ENCODE results near the gene AAK1.
"Not testable (repeated sequence)": the region's sequence is repeated elsewhere in the genome, so short reads cannot be mapped to it uniquely, and the experiment has no call there.

Gene AAK1

DNA sequence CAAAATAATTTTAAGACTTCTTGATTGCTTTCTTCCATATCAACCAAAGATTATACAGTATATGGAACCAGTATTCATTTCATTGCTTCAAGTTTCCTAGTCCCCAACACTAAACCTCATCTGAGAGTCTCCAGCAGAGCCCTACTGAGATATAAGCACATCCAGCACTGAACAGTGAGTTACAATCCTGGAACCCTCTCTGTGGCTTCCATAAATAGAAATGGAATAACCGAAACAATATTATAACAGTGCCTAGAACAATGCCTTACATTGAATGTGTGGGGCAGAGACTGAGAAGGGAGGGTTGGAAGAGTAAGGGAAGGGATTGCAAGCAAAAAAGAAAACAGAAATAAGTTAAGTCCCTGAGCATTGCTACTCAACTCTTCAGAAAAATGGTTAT, 18.9 kb downstream of the AAK1 start:
- no peak for DNase-seq (ENCODE audit: low spot score)

GRCh38 chr2:69624131-69624530, 19.4 kb downstream of the AAK1 start:
- DNase-seq (ENCODE audit: low spot score) = no peak

- DNase-seq (ENCODE audit: low spot score) = no peak
These were observed 20.3 kb downstream of the AAK1 start for GRCh38 chr2:69623236-69623635.

DNA sequence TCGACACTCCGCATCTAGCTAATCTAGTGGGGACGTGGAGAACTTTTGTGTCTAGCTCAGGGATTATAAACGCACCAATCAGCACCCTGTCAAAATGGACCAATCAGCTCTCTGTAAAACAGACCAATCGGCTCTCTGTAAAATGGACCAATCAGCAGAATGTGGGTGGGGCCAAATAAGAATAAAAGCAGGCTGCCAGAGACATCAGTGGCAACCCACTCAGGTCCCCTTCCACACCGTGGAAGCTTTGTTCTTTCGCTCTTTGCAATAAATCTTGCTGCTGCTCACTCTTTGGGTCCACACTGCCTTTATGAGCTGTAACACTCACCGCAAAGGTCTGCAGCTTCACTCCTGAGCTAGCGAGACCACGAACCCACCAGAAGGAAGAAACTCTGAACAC, 20.7 kb downstream of the AAK1 start:
- DNase-seq (ENCODE audit: low spot score) = not testable (repeated sequence)

DNA sequence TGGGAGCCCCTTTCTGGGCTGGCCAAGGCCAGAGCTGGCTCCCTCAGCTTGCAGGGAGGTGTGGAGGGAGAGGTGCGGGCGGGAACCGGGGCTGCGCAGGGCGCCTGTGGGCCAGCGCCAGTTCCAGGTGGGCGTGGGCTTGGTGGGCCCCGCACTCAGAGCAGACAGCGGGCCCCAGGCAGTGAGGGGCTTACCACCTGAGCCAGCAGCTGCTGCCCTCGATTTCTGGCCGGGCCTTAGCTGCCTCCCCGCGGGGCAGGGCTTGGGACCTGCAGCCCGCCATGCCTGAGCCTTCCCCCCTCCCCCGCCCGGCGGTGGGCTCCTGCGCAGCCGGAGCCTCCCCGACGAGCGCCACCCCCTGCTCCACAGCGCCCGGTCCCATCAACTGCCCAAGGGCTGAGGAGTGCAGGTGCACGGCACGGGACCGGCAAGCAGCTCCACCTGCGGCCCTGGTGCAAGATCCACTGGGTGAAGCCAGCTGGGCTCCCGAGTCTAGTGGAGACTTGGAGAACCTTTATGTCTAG, 21.5 kb downstream of the AAK1 start:
- not testable (repeated sequence) for DNase-seq (ENCODE audit: low spot score)

- DNase-seq (ENCODE audit: low spot score) = no peak
These were observed 22.1 kb downstream of the AAK1 start for GRCh38 chr2:69621440-69621839.

DNA sequence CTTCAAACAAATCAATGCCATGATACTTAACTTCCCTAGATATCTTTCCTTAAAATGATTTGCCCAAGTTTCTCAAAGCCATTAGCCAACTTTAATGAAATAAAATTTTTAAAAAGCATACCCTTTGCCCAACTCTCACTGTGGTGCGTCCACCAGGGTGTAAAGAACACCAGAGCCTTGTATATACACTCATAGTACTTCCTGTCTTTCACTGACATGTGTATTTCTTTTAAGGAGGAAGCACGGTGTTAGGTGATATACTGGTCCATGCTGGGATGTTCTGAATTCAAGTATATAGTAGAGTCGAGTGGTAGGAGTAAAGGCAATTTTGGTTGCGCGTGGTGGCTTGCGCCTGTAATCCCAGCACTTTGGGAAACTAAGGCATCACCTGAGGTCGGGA, 22.7 kb downstream of the AAK1 start:
- no peak for DNase-seq (ENCODE audit: low spot score)

- DNase-seq (ENCODE audit: low spot score) = no peak
These were observed 23.8 kb downstream of the AAK1 start for GRCh38 chr2:69619725-69620124.

DNA sequence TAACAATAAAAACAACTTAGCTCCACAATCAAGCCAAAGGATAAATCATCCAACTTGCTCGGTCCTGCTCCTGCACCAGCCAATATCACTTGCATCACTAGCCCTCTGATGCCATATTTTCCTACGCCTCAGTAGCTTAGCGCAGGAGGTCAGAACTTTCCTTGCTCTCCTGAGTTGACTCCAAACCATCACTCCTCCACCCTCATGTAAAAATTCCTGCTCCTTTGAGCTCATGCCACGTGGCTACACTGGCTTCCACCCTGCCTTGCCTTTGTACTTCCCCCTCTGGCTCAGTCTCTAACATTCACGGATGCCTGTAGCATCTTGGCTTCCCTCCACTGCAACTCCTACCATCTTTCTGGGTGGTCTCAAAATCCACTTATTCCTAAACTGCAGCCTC, 25.2 kb downstream of the AAK1 start:
- DNase-seq (ENCODE audit: low spot score) = no peak

DNA sequence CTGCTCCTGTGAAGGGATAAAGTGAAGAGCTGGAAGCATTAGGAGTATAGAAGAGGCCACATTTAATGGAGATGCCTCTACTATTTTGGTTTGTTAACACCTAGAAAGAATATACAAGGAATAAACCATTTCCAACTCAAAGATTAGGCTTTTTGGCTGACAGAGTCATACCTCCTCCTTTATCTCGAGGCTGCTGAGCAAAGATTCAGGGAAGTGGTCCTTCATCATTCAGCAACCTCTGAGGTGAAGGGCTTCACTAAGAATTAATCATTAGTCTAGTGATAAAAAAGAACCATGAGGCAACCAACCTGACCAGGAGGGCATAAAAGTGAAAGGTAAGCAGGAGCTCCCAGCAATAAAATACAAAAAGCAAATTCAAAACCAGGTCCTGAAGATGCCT, 25.8 kb downstream of the AAK1 start:
- no peak for DNase-seq (ENCODE audit: low spot score)

- DNase-seq (ENCODE audit: low spot score) = no peak
These were observed 26.8 kb downstream of the AAK1 start for GRCh38 chr2:69616755-69617154.

GRCh38 chr2:69615969-69616368, 27.6 kb downstream of the AAK1 start:
- no peak for DNase-seq (ENCODE audit: low spot score)

GRCh38 chr2:69615078-69615625, 28.4 kb downstream of the AAK1 start:
- no peak for DNase-seq (ENCODE audit: low spot score)

DNA sequence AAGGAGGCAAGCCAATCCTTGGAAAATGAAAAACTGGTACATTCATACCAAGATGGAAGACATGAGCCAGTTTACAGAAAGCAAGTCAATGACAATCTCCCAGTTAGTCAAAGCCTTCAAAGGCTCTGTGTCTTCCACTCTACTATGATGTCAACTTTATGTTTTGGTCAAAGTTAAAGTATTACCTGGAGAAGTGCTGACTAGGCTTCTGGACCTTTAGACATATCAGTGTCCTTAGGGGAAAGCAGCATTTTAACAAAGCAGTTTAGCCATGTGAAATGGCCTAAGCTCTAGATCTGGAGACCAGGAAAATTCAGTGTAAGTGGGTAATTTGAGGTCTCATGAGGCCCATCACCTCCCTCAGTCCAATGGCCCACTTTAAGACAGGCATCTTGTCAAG, 30.8 kb downstream of the AAK1 start:
- DNase-seq (ENCODE audit: low spot score) = no peak

DNA sequence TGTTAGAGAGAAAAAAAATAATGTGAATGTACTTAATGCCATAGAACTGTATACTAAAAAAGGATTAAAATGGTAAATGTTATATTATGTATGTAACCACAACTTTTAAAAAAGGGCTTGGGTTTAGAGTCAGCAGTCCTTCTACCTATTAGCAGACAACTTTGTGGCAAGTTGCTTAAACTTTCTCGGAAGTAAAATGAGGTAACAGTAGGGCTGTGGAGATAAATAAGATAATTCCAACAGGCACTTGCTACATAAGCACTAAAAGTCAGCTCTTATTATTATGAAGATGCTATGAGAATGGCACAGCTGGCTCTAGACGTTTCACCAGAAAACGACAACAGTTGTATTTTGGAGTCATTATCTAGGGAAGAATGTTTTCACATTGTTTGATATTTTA, 31.3 kb downstream of the AAK1 start:
- DNase-seq (ENCODE audit: low spot score) = no peak

DNA sequence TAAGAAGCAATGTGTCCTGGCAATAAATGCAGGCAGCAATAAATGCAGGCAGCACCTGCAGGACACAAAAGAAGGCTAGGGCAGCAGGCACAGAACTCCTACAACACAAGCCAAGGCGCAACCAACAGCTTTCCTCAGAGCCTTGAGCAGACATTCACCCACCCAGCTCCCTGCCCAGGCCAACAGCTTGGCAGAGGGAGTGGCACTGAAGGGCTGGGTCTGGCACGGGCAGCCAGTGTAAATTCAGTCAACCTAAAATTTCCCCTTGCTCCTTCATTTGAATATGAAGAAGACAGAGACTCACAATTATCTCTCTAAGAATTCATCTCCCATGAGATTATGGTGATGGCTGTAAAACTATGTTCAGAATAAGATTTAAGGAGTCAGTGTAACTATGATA, 35.4 kb downstream of the AAK1 start:
- DNase-seq (ENCODE audit: low spot score) = no peak

GRCh38 chr2:69606771-69607170, 36.8 kb downstream of the AAK1 start:
- DNase-seq (ENCODE audit: low spot score) = not testable (repeated sequence)

GRCh38 chr2:69605284-69605683, 38.3 kb downstream of the AAK1 start:
- no peak for DNase-seq (ENCODE audit: low spot score)

DNA sequence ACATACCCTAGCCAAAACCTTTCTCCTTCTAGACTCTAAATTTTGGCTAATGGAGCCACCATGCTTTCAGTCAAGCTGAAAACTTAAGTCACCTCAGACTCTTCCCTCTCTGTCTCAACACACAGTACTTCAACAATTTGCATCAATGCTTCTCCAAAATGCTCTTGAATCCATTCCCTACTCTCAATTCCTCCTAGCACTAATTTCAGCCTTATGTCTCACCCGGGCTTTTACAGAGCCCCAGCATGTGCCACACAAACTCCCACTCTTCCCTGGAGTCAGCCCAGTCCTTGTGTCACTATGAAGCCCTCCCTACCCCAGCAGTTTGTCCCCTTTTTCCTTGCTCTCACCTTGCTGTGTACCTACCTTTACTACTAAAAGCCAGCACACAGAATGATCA, 38.7 kb downstream of the AAK1 start:
- DNase-seq (ENCODE audit: low spot score) = no peak

- DNase-seq (ENCODE audit: low spot score) = no peak
These were observed 39.4 kb downstream of the AAK1 start for GRCh38 chr2:69604026-69604678.

GRCh38 chr2:69603146-69603743, 40.3 kb downstream of the AAK1 start:
- DNase-seq (ENCODE audit: low spot score) = no peak

- DNase-seq (ENCODE audit: low spot score) = peak; percentile 69
These were observed 42.3 kb downstream of the AAK1 start for GRCh38 chr2:69601179-69601612.

- no peak for DNase-seq (ENCODE audit: low spot score)
These were observed 43.1 kb downstream of the AAK1 start for GRCh38 chr2:69600425-69600824.

All from AG08396 (cell line).